Measurements from ENCODE around the gene SUGCT.
"Not testable (repeated sequence)": the region's sequence is repeated elsewhere in the genome, so short reads cannot be mapped to it uniquely, and the experiment has no call there.

The SUGCT gene

GRCh38 chr7:40598915-40599314 lies 464.1 kb downstream of the SUGCT start:
- no peak overlapping the region for H3K9ac ChIP-seq (ENCODE audit: insufficient read length, low read depth)
- H3K36me3 ChIP-seq (ENCODE audit: insufficient read depth, insufficient read length, low read length): no peaks in the 10 kb centered on the region
- peaks cover 7% of the 10 kb centered on the region; the same call in 1 of the 2 replicates for H3K9me3 ChIP-seq (ENCODE audit: insufficient read depth, low read length)
- no peak for TF ChIP-seq YY1 (IDR thresholded peaks at IDR 0.05; ENCODE audit: insufficient read depth, insufficient read length)
- TF ChIP-seq ZNF274 (IDR thresholded peaks at IDR 0.05; ENCODE audit: low read depth, low read length): no peak
- TF ChIP-seq SUZ12 (IDR thresholded peaks at IDR 0.05; ENCODE audit: extremely low read depth, insufficient read depth, insufficient read length): no peak
- H3K4me1 ChIP-seq (ENCODE audit: insufficient read depth, insufficient read length): no peaks in the 10 kb centered on the region
- H3K4me3 ChIP-seq (ENCODE audit: insufficient read length, low read depth): no peak overlapping the region
- no peak for DNase-seq (ENCODE audit: low read depth, low spot score)
- H3K27me3 ChIP-seq (ENCODE audit: insufficient read depth, insufficient read length): no peaks in the 10 kb centered on the region

- TF ChIP-seq ZNF274 (IDR thresholded peaks at IDR 0.05; ENCODE audit: low read depth, low read length): no peak
- TF ChIP-seq YY1 (IDR thresholded peaks at IDR 0.05; ENCODE audit: insufficient read depth, insufficient read length): no peak
These were observed 465.0 kb downstream of the SUGCT start for GRCh38 chr7:40599836-40600235.

GRCh38 chr7:40602351-40602750 lies 467.5 kb downstream of the SUGCT start:
- not testable (repeated sequence) for H3K27me3 ChIP-seq (ENCODE audit: insufficient read depth, insufficient read length); H3K36me3 ChIP-seq (ENCODE audit: insufficient read depth, insufficient read length, low read length); H3K9ac ChIP-seq (ENCODE audit: insufficient read length, low read depth); H3K4me1 ChIP-seq (ENCODE audit: insufficient read depth, insufficient read length); DNase-seq (ENCODE audit: low read depth, low spot score); H3K4me3 ChIP-seq (ENCODE audit: insufficient read length, low read depth); H3K9me3 ChIP-seq (ENCODE audit: insufficient read depth, low read length)

More at GRCh38 chr7:40599836-40600235, 465.0 kb downstream of the SUGCT start:
- Histone ChIP-seq H3K4me3 (ENCODE audit: insufficient read length, low read depth) (no peak overlapping the region), H3K9me3 (ENCODE audit: insufficient read depth, low read length) (peaks cover 7% of the 10 kb centered on the region; the same call in 1 of the 2 replicates), H3K27me3 (ENCODE audit: insufficient read depth, insufficient read length) (no peaks in the 10 kb centered on the region), H3K36me3 (ENCODE audit: insufficient read depth, insufficient read length, low read length) (no peaks in the 10 kb centered on the region), H3K9ac (ENCODE audit: insufficient read length, low read depth) (no peak overlapping the region), H3K4me1 (ENCODE audit: insufficient read depth, insufficient read length) (no peaks in the 10 kb centered on the region)
- no peak for DNase-seq (ENCODE audit: low read depth, low spot score)

- TF ChIP-seq SUZ12 (IDR thresholded peaks at IDR 0.05; ENCODE audit: extremely low read depth, insufficient read depth, insufficient read length): no peak
- no peak for TF ChIP-seq ZNF274 (IDR thresholded peaks at IDR 0.05; ENCODE audit: low read depth, low read length)
- TF ChIP-seq YY1 (IDR thresholded peaks at IDR 0.05; ENCODE audit: insufficient read depth, insufficient read length): no peak
- Histone ChIP-seq H3K9ac (ENCODE audit: insufficient read length, low read depth) (no peak overlapping the region), H3K27me3 (ENCODE audit: insufficient read depth, insufficient read length) (no peaks in the 10 kb centered on the region), H3K4me1 (ENCODE audit: insufficient read depth, insufficient read length) (no peaks in the 10 kb centered on the region), H3K9me3 (ENCODE audit: insufficient read depth, low read length) (peaks cover 7% of the 10 kb centered on the region; the same call in 1 of the 2 replicates), H3K4me3 (ENCODE audit: insufficient read length, low read depth) (no peak overlapping the region), H3K36me3 (ENCODE audit: insufficient read depth, insufficient read length, low read length) (no peaks in the 10 kb centered on the region)
- DNase-seq (ENCODE audit: low read depth, low spot score): peak; percentile 71
These were observed 470.0 kb downstream of the SUGCT start for GRCh38 chr7:40604601-40605438.

GRCh38 chr7:40608321-40609075 lies 473.7 kb downstream of the SUGCT start:
- no peak for TF ChIP-seq YY1 (IDR thresholded peaks at IDR 0.05; ENCODE audit: insufficient read depth, insufficient read length)
- TF ChIP-seq ZNF274 (IDR thresholded peaks at IDR 0.05; ENCODE audit: low read depth, low read length): no peak
- no peak for TF ChIP-seq SUZ12 (IDR thresholded peaks at IDR 0.05; ENCODE audit: extremely low read depth, insufficient read depth, insufficient read length)
- no peak overlapping the region for H3K4me3 ChIP-seq (ENCODE audit: insufficient read length, low read depth)
- no peak for DNase-seq (ENCODE audit: low read depth, low spot score)
- H3K27me3 ChIP-seq (ENCODE audit: insufficient read depth, insufficient read length): no peaks in the 10 kb centered on the region
- H3K9ac ChIP-seq (ENCODE audit: insufficient read length, low read depth): no peak overlapping the region
- no peaks in the 10 kb centered on the region for H3K9me3 ChIP-seq (ENCODE audit: insufficient read depth, low read length)
- no peaks in the 10 kb centered on the region for H3K36me3 ChIP-seq (ENCODE audit: insufficient read depth, insufficient read length, low read length)
- H3K4me1 ChIP-seq (ENCODE audit: insufficient read depth, insufficient read length): no peaks in the 10 kb centered on the region

- no peaks in the 10 kb centered on the region for H3K36me3 ChIP-seq (ENCODE audit: insufficient read depth, insufficient read length, low read length)
These were observed 475.7 kb downstream of the SUGCT start for GRCh38 chr7:40610461-40610860.

GRCh38 chr7:40611095-40611871 lies 476.5 kb downstream of the SUGCT start:
- Histone ChIP-seq H3K9me3 (ENCODE audit: insufficient read depth, low read length) (no peaks in the 10 kb centered on the region), H3K4me3 (ENCODE audit: insufficient read length, low read depth) (no peak overlapping the region), H3K9ac (ENCODE audit: insufficient read length, low read depth) (no peak overlapping the region), H3K27me3 (ENCODE audit: insufficient read depth, insufficient read length) (no peaks in the 10 kb centered on the region), H3K4me1 (ENCODE audit: insufficient read depth, insufficient read length) (no peaks in the 10 kb centered on the region), H3K36me3 (ENCODE audit: insufficient read depth, insufficient read length, low read length) (no peaks in the 10 kb centered on the region)
- DNase-seq (ENCODE audit: low read depth, low spot score): no peak
- TF ChIP-seq ZNF274 (IDR thresholded peaks at IDR 0.05; ENCODE audit: low read depth, low read length) (no peak), SUZ12 (IDR thresholded peaks at IDR 0.05; ENCODE audit: extremely low read depth, insufficient read depth, insufficient read length) (no peak), YY1 (IDR thresholded peaks at IDR 0.05; ENCODE audit: insufficient read depth, insufficient read length) (no peak)

More at GRCh38 chr7:40610461-40610860, 475.7 kb downstream of the SUGCT start:
- Histone ChIP-seq H3K4me3 (ENCODE audit: insufficient read length, low read depth) (no peak overlapping the region), H3K9me3 (ENCODE audit: insufficient read depth, low read length) (no peaks in the 10 kb centered on the region), H3K4me1 (ENCODE audit: insufficient read depth, insufficient read length) (no peaks in the 10 kb centered on the region), H3K27me3 (ENCODE audit: insufficient read depth, insufficient read length) (no peaks in the 10 kb centered on the region), H3K9ac (ENCODE audit: insufficient read length, low read depth) (no peak overlapping the region)
- no peak for TF ChIP-seq ZNF274 (IDR thresholded peaks at IDR 0.05; ENCODE audit: low read depth, low read length)
- DNase-seq (ENCODE audit: low read depth, low spot score): no peak
